ENCODE results near the gene INAFM2. TPM values are rescaled to one million over a fixed set of nuclear protein-coding genes. Genes with fewer than 3 reads are reported as not detected.
A peak's percentile ranks its signal among the peaks of the same experiment; 100 is the strongest.

INAFM2 gene
- total RNA-seq, 1 donor from 2014 or later: 33.8 TPM

- intact Hi-C loops (cut with DNase I): no loop called here
- Histone ChIP-seq H3K4me3 (no peak overlapping the region), H3K27ac (peak overlapping the region; percentile 90), H3K36me3 (peaks cover 27% of the 10 kb centered on the region), H3K27me3 (ENCODE audit: low read depth) (no peaks in the 10 kb centered on the region), H3K4me1 (peaks cover 100% of the 10 kb centered on the region), H3K9me3 (no peaks in the 10 kb centered on the region)
- TF ChIP-seq CTCF (IDR thresholded peaks at IDR 0.05): no peak
- peak; percentile 73 for DNase-seq
- peak; percentile 4 to 20 for ATAC-seq
Measured at GRCh38 chr15:40334941-40335795, 11.7 kb downstream of the INAFM2 start.

DNA sequence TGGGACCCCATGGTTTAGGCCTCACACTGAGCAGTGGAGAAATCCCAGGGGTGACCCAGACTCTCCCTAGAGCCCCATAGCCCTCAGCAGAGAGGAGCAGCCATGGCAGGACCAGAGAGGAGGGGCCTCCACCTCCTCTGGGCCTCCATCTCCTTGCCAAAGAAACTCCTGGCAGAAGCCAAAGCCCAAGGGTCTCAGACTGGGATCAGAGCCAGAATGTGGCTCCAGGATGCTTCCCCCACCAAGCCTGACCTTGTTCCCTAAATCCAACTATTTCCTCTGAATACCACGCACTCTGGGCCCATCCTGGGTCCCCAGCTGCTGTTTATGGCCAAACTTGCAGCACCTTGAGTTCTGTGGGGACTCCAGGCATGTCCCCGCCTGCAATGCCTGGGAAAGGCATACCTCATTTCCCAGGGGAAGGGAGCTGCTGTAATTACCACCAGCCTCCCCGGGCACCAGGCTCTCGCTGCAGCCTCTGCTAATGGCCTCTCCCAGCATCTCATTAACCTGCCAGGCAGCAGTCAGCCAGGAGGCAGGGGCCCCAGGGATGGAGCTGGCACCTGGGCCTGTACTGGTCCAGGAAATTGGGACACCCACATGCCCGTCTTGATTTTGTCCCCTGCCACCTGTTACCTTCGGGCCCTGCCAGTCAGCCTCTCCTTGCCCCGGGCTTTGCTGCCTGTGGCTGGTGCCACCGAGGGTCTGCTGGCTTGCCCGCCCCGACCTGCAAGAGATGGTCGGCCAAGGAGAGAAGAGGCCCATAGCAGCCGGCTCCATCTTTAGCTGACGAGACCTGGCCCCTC, 12.6 kb downstream of the INAFM2 start:
- Histone ChIP-seq H3K4me1 (peaks cover 100% of the 10 kb centered on the region), H3K27ac (peak overlapping the region; percentile 90), H3K36me3 (peaks cover 27% of the 10 kb centered on the region), H3K9me3 (no peaks in the 10 kb centered on the region), H3K4me3 (no peak overlapping the region), H3K27me3 (ENCODE audit: low read depth) (no peaks in the 10 kb centered on the region)
- no peak for TF ChIP-seq CTCF (IDR thresholded peaks at IDR 0.05)
- DNase-seq: no peak
- intact Hi-C loops (cut with DNase I): no loop called here
- ATAC-seq: no peak

DNA sequence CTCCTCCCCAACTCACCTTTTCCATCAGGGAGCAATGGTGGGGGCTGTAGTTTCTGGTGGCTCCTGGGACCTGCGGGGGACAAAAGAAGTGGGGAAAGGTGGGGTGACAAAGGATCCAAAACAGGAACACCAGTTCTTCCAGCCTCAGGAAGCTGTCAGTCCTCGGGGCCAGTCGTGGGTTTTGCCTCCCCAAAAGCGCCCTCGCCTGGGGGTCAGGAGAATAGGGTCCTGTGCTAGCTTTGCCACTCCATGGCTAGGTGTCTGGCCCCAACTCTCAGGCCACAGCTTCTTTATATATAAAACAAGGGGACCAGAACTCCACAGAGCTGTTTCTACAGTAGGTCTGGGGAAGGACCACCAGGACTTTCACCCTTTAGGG, 13.2 kb downstream of the INAFM2 start:
- H3K9me3 ChIP-seq: no peaks in the 10 kb centered on the region
- peak overlapping the region; percentile 90 for H3K27ac ChIP-seq
- no peaks in the 10 kb centered on the region for H3K27me3 ChIP-seq (ENCODE audit: low read depth)
- no peak overlapping the region for H3K4me3 ChIP-seq
- intact Hi-C loops (cut with DNase I): no loop called here
- H3K36me3 ChIP-seq: peaks cover 27% of the 10 kb centered on the region
- ATAC-seq: no peak
- DNase-seq: no peak
- TF ChIP-seq CTCF (IDR thresholded peaks at IDR 0.05): no peak
- H3K4me1 ChIP-seq: peaks cover 100% of the 10 kb centered on the region

DNA sequence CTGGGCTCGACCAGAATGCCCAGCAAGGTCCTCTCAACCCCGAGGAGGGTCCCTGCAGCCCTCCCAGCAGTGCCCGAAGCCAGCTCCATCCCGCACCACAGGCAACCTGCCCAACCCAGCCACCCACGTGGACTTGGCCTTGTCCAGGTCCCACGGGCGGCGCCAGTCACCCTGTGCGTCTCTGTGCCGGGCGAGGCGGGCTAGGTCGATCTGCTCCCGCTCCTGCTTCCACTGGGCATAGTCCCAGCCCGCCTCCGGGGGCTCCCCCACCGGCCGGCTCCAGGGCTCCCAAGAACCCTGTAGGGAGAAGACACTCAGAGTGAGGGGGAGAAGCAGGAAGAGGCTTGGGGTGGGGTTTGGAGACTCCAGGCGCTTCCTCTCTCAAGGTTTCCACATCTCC, 14.1 kb downstream of the INAFM2 start:
- Histone ChIP-seq H3K4me1 (peaks cover 94% of the 10 kb centered on the region), H3K9me3 (no peaks in the 10 kb centered on the region), H3K27me3 (ENCODE audit: low read depth) (no peaks in the 10 kb centered on the region), H3K4me3 (no peak overlapping the region), H3K36me3 (peaks cover 27% of the 10 kb centered on the region), H3K27ac (no peak overlapping the region)
- ATAC-seq: no peak
- intact Hi-C loops (cut with DNase I): no loop called here
- DNase-seq: no peak
- TF ChIP-seq CTCF (IDR thresholded peaks at IDR 0.05): no peak

DNA sequence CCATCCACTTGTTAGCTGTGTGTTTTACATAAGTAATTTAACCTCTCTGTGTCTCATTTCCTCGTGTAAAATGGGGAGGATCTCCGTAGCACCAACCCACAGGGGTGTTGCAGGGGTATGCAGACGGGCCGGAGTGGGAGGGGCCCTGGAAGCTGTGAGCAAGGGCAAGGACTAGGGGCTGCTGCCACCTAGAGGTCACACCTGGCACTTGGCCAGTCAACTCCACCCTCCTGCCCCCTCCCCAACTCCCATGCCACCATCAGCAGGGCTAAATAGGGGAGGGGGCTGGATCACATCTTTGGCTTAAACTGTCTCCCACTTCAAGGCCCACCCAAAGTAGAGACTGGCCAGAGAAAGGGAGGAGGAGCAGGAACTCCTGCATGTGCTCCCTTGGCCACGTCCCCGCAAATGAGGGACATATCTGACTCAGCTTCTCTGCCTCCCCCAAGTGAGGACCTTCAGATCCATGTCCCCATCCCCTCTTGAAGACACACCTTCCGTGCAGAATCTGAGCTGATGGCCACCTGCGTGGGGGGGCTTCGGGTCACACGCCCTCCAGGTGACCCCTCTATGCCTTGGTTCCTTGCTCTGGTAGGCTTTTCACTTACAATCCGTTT, 14.7 kb downstream of the INAFM2 start:
- intact Hi-C loops (cut with DNase I): no loop called here
- peak; percentile 50 to 51 for ATAC-seq
- Histone ChIP-seq H3K27ac (peak overlapping the region; percentile 97), H3K36me3 (peaks cover 27% of the 10 kb centered on the region), H3K9me3 (no peaks in the 10 kb centered on the region), H3K27me3 (ENCODE audit: low read depth) (no peaks in the 10 kb centered on the region), H3K4me1 (peaks cover 94% of the 10 kb centered on the region), H3K4me3 (no peak overlapping the region)
- TF ChIP-seq CTCF (IDR thresholded peaks at IDR 0.05): peak; percentile 78
- DNase-seq: peak; percentile 89
